ENCODE results near the gene ZSCAN10. TPM values are rescaled to one million over a fixed set of nuclear protein-coding genes. Genes with fewer than 3 reads are reported as not detected.
A peak's percentile ranks its signal among the peaks of the same experiment; 100 is the strongest.

Gene ZSCAN10
- total and polyA plus RNA-seq, 2 of the 13 experiments (the other 11 are each of a cell fraction or from before 2014, with no cell fraction given), result not detected

- no peak for TF ChIP-seq GATAD2A (CRISPR knock-in tag; IDR thresholded peaks at IDR 0.05)
- TF ChIP-seq DMAP1 (CRISPR knock-in tag; IDR thresholded peaks at IDR 0.05), result no peak
- TF ChIP-seq CBX1 (IDR thresholded peaks at IDR 0.05; ENCODE audit: low read depth), result no peak
- no peak for TF ChIP-seq ZIK1 (CRISPR knock-in tag; IDR thresholded peaks at IDR 0.05; ENCODE audit: borderline replicate concordance, low read depth)
- no peak for TF ChIP-seq ARID2 (CRISPR knock-in tag; IDR thresholded peaks at IDR 0.05; ENCODE audit: borderline replicate concordance)
- no peak for TF ChIP-seq XRCC5 (optimal IDR thresholded peaks at IDR 0.05; ENCODE audit: low read length)
- no peak for TF ChIP-seq ADNP (CRISPR knock-in tag; IDR thresholded peaks at IDR 0.05)
- TF ChIP-seq ZNF275 (CRISPR knock-in tag; IDR thresholded peaks at IDR 0.05; ENCODE audit: borderline replicate concordance), result no peak
- TF ChIP-seq ATF3 (CRISPR knock-in tag; IDR thresholded peaks at IDR 0.05), result no peak
- TF ChIP-seq THAP11 (CRISPR knock-in tag; IDR thresholded peaks at IDR 0.05), result peak; percentile 15; the same call in 1 of the 2 replicates
- no peak for TF ChIP-seq ZNF816 (CRISPR knock-in tag; IDR thresholded peaks at IDR 0.05; ENCODE audit: borderline replicate concordance)
- no peak for TF ChIP-seq ZNF142 (CRISPR knock-in tag; IDR thresholded peaks at IDR 0.05)
- TF ChIP-seq SRY (CRISPR knock-in tag; IDR thresholded peaks at IDR 0.05), result 0 out of 2 replicates have a peak, but pooled peaks have one; percentile 13
- no peak for TF ChIP-seq GLMP (CRISPR knock-in tag; IDR thresholded peaks at IDR 0.05; ENCODE audit: borderline replicate concordance)
- no peak for TF ChIP-seq MXD4 (CRISPR knock-in tag; IDR thresholded peaks at IDR 0.05)
- peak; percentile 70; the same call in 1 of the 2 replicates for TF ChIP-seq ZNF430 (CRISPR knock-in tag; IDR thresholded peaks at IDR 0.05)
- no peak for TF ChIP-seq NR1H2 (CRISPR knock-in tag; IDR thresholded peaks at IDR 0.05; ENCODE audit: borderline replicate concordance, low read depth)
- TF ChIP-seq ZNF792 (CRISPR knock-in tag; IDR thresholded peaks at IDR 0.05), result no peak
- peak; percentile 38; the same call in 1 of the 2 replicates for TF ChIP-seq HDAC2 (CRISPR knock-in tag; IDR thresholded peaks at IDR 0.05)
- no peak for TF ChIP-seq ZFY (CRISPR knock-in tag; IDR thresholded peaks at IDR 0.05)
- TF ChIP-seq TP53 (CRISPR knock-in tag; conservative IDR thresholded peaks at IDR 0.05), result no peak
- TF ChIP-seq STAG1 (CRISPR knock-in tag; IDR thresholded peaks at IDR 0.05), result peak; percentile 65
- TF ChIP-seq RFX3 (CRISPR knock-in tag; IDR thresholded peaks at IDR 0.05), result no peak
Observed at GRCh38 chr16:3087243-3088235, 11.6 kb downstream of the ZSCAN10 start (continued).
